HL-60 (cell line): ENCODE results near the gene NDNF.

Experiments used
- DNase-seq, 2 experiments: peaks; one replicate each; pipeline ENCODE4 v3.0.0-alpha.2; 2010 to 2020; ENCODE audit warnings: low read depth in 1 of 2, low spot score in 1 of 2
- H3K27ac ChIP-seq: fragments of 250-450 bp; sonication (Bioruptor Pico); replicated peaks from 2 replicates; pipeline ENCODE4 v1.5.1; 2020; ENCODE audit warnings: mild to moderate bottlenecking, moderate library complexity
- H3K27me3 ChIP-seq: fragments of 250-450 bp; sonication (Bioruptor Pico); 2 replicates; pipeline ENCODE4 v1.5.1; 2021; ENCODE audit warnings: mild to moderate bottlenecking, moderate library complexity; ENCODE audit not compliant: insufficient read depth, poor library complexity, severe bottlenecking
- H3K4me3 ChIP-seq: replicated peaks from 2 replicates; pipeline ENCODE4 v1.5.1; 2011; ENCODE audit warnings: mild to moderate bottlenecking, control low read depth, low read length; ENCODE audit not compliant: insufficient read depth
- CTCF ChIP-seq: IDR thresholded peaks from one replicate; pipeline ENCODE4 v1.5.1; 2011; ENCODE audit warnings: low read length, control low read depth, inconsistent platforms; ENCODE audit not compliant: insufficient read depth
- GABPA ChIP-seq: IDR thresholded peaks from 2 replicates; pipeline ENCODE4 v1.6.1; 2012; ENCODE audit warnings: low read depth
- POLR2AphosphoS5 ChIP-seq: IDR thresholded peaks from 2 replicates; pipeline ENCODE4 v1.6.1; 2012; ENCODE audit warnings: low read depth
- REST ChIP-seq: IDR thresholded peaks from 2 replicates; pipeline ENCODE4 v1.6.1; 2012; ENCODE audit warnings: low read depth; ENCODE audit not compliant: insufficient replicate concordance
- SPI1 ChIP-seq: IDR thresholded peaks from 2 replicates; pipeline ENCODE4 v1.6.1; 2012; ENCODE audit warnings: low read depth, mild to moderate bottlenecking, borderline replicate concordance

The NDNF gene

DNA sequence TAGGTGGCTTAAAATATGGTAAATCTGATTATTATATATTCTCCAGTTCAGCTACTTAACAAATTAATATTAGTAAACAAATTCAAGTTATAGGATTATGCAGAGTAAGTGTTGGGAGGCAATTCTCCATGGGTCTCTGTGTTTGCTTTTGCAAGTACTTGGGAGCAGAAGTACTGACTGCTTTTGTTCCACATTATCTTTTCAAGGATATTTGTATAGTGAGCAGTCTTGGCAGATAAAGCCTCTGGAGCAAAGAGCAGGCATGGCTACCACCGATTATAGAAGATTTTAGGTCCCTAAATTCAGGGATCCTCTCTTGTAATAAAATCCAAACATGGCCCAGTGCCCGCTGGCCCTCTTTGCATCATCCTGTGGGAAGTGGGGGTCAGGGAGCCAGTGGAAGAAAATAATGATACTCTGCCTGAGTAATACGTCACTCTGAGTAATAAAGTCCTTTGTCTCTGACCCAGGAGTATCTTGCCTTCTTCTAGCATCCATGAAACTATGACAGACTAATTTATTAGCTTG, 23.2 kb downstream of the NDNF start:
- H3K4me3 ChIP-seq, result no peak overlapping the region
- no peak for TF ChIP-seq POLR2AphosphoS5
- TF ChIP-seq SPI1, result no peak
- no peak for TF ChIP-seq CTCF
- no peak for TF ChIP-seq REST
- TF ChIP-seq GABPA, result no peak
- no peaks in the 10 kb centered on the region for H3K27me3 ChIP-seq
- no peak for DNase-seq
- H3K27ac ChIP-seq, result no peak overlapping the region

- TF ChIP-seq REST (no peak), GABPA (no peak), POLR2AphosphoS5 (no peak), CTCF (no peak), SPI1 (no peak)
- Histone ChIP-seq H3K27ac (no peak overlapping the region), H3K27me3 (no peaks in the 10 kb centered on the region), H3K4me3 (no peak overlapping the region)
- no peak for DNase-seq
Measured at GRCh38 chr4:121048165-121048564, 24.2 kb downstream of the NDNF start.

GRCh38 chr4:121041307-121042090, 30.8 kb downstream of the NDNF start:
- Histone ChIP-seq H3K4me3 (no peak overlapping the region), H3K27me3 (no peaks in the 10 kb centered on the region), H3K27ac (no peak overlapping the region)
- DNase-seq, result peak in 1 of 2 experiments; percentile 6
- TF ChIP-seq SPI1 (no peak), REST (no peak), CTCF (no peak), GABPA (no peak), POLR2AphosphoS5 (no peak)
